GM18867 (cell line): ENCODE measurements around the gene CLVS2.

Experiments
- ATAC-seq: cut with Tn5 transposase; IDR thresholded peaks from one replicate; pipeline ENCODE4 v1.9.1; 2021; ENCODE audit warnings: mild to moderate bottlenecking, moderate library complexity; ENCODE audit not compliant: unreplicated experiment

The CLVS2 gene

DNA sequence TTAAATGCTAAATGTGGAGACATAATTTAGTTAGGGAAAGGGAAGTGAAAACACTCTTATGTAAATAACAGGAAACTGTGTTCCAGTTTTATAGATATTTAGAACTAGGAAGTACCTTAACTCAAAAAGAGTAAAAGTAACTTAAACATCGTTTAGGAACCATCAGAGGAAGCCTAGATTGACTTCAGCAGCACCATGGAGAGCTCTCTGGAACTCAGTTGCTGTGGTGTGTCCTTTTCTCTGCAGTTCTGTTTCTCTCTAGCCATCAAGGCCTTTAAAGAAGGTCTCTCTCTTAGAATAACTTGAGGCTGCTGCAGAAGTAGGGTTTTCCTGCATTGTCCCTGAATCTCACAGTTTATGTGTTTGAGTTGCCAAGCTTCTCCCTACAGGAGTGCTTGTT, 26.9 kb downstream of the CLVS2 start:
- no peak for ATAC-seq

DNA sequence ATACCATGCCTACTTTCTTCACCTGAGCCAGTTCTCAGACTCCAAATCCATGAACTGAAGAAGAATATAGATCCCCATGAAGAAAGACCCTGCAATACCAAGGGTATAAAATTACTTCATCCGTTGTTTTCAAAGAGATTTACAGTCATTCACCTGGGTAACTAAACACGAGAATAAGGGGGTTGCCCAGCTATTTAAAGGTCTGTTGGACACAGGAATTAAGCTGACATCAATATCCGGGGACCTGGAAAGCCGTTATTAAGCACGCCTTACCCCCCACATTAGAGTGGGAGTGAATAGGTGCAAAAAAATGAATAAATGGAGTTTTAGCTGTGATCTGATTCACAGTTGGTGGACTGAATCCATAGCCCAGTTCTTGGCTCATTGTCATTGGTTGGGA, 28.9 kb downstream of the CLVS2 start:
- ATAC-seq: no peak

DNA sequence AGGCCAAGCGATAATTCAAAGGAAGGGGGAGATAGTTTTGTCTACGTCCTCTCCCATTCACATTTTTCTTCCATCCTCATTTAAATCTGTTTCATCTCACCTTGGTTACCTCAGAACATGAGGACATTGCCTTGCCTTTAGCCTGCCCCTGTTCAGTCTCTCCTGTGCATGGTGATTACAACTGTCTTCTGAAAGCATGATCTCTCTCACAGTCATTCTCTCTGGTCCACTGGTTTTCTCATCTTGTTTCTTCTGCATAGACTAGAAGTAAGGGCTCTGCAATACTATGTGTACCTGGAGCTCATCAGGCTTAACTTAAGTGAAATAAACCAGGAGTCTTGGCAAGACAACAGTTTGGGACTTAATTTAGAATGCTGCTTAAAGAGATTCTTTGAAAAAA, 31.4 kb downstream of the CLVS2 start:
- no peak for ATAC-seq

DNA sequence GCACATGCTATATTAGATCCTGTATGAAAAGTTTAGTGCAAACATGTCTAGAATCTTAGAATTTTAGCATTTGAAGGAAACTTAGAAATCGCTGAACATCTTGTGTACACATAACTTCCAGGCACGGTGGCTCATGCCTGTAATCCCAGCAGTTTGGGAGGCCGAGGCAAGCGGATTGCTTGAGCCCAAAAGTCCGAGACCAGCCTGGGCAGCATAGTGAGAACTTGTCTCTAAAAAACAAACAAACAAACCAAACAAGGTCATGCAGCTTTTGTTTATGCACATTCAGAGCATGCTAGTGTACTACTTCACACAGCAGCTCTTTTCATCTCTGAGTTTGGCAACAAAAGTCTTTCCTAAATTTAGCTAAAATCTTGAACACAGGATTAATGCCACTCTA, 32.2 kb downstream of the CLVS2 start:
- no peak for ATAC-seq

GRCh38 chr6:123030282-123030681, 34.2 kb downstream of the CLVS2 start:
- ATAC-seq: no peak

DNA sequence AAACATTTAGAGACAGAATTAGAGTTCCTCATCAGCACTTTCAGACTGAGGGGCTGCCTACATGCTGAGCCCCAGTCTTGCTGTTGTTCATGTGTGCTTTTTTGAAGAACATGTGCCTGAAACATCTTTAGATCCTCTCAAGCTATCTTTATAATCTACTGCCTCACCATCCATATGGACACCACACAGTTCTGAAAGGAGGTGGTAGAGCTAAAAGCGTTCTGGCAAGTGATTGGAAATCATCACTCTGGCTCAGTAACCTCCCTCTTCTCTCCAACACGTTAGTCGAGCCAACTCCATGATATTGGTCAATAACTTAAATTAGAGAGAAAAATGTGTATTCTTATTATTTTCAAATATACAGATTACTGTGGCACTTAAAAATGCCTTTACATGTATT, 40.6 kb downstream of the CLVS2 start:
- no peak for ATAC-seq

GRCh38 chr6:123039431-123039830, 43.4 kb downstream of the CLVS2 start:
- no peak for ATAC-seq

DNA sequence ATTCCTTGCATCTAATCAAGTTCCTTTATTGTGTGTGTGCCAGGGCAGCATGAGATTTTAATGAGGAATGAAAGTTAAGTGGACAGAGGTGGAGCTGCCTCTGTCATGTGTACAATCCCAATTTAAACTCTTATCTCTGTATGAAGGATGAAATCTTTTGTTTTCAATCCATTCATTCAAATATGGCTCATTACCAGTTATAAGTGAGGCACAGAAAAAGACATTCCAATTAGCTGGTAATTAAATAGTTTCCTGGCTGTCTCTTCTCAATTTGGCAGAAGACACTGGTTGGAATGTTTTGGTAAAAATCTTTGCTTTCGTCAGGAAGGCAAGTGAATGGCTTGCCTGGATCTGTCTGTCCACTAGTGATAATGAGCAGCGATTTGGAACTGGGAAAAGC, 46.4 kb downstream of the CLVS2 start:
- no peak for ATAC-seq

DNA sequence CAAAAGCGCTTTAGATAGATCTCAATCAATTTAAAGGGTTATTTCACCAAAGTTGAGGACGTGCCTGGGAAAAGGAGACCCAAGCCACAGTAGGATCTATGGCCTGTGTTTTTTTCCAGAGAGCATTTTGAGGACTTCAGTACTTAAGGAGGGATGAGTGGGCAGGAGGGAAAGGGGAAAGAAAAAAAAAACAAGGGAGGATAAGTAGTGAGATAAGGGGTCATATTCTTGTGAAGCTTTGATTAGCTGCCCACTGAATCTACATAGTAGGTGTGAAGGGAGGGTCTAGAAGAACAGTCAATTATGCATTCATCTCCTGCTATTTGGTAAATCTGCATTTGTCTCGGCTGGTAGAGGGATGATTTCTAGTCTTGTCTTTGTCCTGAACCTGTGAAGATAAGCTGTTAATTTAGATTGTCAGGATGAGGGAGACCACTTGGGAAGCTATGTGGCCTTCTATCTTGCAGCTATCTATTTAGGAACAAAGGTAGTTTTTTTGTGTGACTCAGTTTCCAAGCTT, 48.4 kb downstream of the CLVS2 start:
- no peak for ATAC-seq

- ATAC-seq: no peak
These were observed 57.7 kb downstream of the CLVS2 start for GRCh38 chr6:123053602-123054225.

DNA sequence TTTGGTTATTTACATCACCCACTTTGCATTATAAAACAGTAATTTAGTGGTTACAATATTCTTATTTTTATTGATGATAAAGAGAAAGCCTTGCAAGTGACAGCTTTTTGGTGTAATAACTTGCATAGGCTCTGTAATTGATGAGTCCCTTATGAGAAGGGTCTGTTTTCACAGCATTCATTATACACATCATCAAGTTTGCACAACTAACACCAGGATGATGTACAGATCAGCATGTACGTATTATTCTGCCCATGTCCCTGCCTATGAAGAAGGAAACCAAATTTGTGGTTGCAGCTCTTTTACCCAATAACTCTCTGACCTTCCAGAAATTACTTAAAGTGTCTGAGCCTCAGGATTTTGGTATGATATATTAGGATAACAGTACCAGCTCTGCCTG, 59.2 kb downstream of the CLVS2 start:
- ATAC-seq: no peak

GRCh38 chr6:123062670-123063069, 66.6 kb downstream of the CLVS2 start:
- ATAC-seq: no peak

GRCh38 chr6:123064038-123064437, 68.0 kb downstream of the CLVS2 start:
- no peak for ATAC-seq

DNA sequence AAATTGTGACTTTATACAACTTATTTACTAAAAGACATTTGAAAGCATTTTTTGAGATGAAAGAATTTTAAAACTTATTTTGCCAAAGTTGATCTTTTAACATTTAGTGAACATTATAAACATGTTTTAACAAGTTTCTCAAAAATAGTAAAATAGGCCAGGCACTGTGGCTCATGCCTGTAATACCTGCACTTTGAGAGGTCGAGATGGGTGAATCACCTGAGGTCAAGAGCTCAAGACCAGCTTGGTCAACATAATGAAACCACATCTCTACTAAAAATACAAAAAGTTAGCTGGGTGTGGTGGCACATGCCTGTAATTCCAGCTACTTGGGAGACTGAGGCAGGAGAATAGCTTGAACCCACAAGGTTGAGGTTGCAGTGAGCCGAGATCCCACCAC, 78.6 kb downstream of the CLVS2 start:
- no peak for ATAC-seq

DNA sequence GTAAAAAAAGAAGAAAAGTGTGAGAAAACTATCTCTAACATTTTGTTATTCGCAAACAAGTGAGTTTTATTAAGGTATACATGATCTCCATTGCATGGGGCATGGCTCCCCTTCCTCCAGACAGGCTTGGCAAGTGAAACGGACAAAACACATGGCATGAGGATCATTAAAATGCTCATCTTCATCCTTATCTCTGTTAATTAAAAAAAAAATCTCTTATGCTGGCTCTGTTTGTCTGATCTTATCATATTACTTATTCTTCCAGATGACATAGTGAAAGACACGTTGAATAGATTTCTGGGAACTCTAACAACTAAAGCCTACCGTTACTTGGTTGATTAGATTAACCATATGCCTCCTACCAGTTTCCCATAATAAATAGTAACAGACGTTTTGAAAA, 89.4 kb downstream of the CLVS2 start:
- no peak for ATAC-seq

DNA sequence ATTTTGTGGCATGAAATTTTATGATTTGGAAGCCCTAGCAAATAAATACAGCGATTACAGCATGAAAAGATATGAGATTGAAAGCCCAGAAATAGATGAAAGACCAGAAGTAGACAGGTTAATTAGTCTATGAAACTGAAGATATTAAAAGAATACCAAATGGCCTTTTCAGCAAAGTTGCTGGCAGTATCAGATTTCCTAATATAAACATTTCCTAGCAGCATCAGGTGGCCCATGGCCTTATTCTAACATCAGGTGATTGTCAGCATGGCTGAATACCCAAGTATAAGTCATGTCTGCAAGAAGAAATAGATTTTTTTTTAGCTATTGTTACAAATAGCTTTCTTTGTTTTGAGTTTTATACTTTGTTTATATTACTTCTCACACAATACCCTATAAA, 93.2 kb downstream of the CLVS2 start:
- ATAC-seq: no peak

DNA sequence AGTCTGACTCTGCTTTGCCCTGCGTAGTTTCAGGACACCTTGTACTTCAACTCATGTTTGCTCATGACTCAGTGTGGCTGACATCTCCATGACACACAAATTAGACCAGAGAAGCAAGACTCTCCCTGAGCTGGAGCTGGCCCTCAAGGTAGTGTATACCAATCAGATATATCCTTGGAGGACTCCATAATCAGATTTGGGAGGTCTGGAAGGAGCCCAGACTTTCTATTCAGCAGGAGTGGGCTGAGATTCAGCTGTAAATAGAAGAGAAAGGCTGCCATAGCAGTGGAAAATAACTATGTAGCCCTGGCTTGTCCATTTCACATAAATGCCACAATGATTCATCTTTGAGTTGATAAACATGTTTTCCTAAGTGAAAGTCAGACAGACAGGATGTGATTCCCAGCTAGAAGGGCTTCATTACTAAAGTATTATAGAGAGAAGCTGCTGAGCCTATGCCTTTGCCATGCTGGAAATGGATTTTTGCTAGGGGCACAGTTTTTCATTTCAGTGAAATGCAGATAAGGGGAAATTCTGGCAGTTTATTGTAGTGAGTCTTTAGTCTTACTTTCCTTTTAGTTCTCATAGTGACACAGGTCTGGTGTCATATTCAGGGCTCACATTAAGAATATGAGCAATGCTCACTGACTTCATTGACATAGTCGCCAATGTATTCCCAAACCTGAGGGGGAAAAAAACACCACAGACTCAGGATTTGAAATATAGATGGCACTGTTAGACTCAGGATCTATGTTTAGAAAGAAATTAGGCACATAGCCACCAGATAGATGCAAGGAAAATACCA, 95.3 kb downstream of the CLVS2 start:
- no peak for ATAC-seq

DNA sequence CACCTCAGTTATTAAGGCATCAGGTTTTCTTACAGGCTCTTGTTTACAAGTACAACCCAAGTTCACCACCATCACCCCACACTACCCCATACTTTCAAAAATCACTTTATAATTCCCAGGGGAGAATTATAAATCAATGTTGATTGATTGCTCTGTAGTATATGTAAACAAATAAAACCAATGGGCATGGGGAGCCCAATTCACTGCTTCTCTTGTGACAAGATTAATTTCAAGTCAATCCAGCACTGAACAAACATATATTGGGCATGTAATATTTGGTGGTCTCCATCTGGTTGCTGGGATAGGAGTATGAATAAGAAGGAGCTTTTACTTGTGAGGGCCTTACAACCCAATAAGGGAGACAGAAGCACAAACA, 95.8 kb downstream of the CLVS2 start:
- ATAC-seq: no peak

DNA sequence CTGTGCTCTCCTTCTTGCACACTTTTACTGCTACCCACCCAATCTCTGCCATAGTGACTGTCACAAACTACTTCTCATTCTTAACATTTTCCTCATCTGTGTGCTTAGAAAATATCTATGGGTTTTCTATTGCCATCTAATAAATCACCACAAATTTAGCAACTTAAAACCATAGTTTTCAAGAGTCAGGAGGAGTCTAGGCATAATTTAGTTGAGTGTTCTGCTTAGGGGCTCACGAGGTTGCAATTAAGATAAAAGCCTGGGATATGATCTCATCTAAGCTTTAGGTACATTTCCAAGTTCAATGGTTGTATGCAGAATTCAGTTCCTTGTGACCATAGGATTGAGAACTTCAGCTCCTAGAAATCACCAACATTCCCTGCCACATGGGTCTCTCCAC, 98.8 kb downstream of the CLVS2 start:
- no peak for ATAC-seq

- no peak for ATAC-seq
These were observed 109.5 kb downstream of the CLVS2 start for GRCh38 chr6:123105561-123105960.

DNA sequence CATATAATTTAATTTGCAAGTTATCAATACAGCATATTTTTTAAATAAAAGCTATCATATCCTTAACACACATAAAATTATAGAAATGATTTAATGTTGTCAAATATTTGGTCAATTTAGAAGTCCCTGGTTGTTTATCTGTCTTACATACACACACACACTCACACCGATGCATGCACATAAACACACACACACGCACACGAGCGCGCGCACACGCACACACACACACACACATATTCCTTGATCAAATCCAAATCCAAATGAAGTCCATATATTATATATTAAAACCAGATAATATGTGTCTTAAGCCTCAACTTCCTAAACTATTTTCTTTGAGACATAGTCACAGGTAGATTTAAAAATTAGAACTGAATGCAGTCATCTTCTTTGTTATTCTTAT, 120.3 kb downstream of the CLVS2 start:
- no peak for ATAC-seq

DNA sequence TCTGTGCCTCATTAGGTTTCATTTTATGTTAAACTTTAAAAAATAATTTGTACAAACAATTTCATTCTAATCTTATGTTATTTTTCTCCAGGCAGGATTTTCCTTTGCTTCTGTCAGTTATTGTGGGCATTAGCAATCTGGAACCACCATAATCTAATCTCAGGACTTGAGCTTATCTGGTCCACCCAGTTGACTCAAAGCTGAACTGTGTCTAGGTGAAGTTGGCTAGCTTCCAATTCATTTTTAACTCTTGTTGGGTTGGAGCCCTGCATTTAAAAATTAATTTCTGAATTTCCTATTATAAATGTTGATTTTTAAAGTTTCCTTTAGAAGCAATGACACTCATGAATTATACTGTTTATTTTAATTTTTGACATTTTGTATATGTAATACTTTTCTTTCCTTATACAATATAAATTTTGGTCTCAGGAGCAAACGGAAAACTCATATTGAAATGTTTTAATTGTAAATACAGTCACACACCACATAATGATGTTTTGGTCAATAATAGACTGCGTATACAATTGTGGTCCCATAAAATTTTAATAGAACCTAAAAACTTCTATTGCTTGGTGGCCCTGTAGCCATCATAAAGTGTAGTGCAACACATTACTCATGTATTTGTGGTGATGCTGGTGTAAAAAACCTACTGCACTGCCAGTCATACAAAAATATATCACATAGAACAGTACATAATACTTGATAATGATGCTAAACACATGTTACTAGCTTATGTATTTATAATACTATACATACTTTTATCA, 121.3 kb downstream of the CLVS2 start:
- no peak for ATAC-seq
